Iris pigment epithelial cell (primary cell): Measurements from ENCODE around the gene DAP.
A peak's percentile ranks its signal among the peaks of the same experiment; 100 is the strongest.

Experiments used
- DNase-seq: peaks from one replicate; pipeline ENCODE4 v3.0.0-alpha.2; 2011; ENCODE audit warnings: low read depth

The DAP gene

GRCh38 chr5:10689391-10690081, 71.5 kb downstream of the DAP start:
- peak; percentile 78 for DNase-seq

DNA sequence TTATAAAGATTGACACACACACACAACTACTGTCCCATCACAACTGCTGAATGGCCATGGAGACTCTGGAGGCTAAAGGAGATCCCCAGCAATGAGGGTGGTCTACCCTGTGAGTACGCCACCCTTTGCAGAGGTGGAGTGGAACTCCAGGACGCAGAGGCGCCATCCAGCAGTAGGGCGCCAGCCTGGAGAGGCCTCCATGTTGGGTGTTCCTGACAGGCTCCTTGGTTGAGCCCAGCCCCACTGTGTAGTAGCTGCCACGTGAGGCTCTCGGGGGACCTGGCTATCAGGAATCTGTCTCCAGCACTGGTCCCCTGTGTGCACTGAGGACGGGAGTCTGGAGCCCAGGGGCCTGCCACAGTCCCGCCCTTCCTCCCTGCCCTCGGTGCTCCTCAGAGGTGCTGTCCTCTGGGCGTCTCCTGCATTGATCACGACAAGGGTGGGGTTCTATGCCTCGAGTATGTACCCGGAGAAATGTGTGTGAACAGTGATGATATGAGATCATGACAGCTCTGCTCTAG, 72.3 kb downstream of the DAP start:
- DNase-seq = no peak

GRCh38 chr5:10686890-10687289, 74.1 kb downstream of the DAP start:
- no peak for DNase-seq

- DNase-seq = no peak
Observed at GRCh38 chr5:10685115-10685521, 75.9 kb downstream of the DAP start.

DNA sequence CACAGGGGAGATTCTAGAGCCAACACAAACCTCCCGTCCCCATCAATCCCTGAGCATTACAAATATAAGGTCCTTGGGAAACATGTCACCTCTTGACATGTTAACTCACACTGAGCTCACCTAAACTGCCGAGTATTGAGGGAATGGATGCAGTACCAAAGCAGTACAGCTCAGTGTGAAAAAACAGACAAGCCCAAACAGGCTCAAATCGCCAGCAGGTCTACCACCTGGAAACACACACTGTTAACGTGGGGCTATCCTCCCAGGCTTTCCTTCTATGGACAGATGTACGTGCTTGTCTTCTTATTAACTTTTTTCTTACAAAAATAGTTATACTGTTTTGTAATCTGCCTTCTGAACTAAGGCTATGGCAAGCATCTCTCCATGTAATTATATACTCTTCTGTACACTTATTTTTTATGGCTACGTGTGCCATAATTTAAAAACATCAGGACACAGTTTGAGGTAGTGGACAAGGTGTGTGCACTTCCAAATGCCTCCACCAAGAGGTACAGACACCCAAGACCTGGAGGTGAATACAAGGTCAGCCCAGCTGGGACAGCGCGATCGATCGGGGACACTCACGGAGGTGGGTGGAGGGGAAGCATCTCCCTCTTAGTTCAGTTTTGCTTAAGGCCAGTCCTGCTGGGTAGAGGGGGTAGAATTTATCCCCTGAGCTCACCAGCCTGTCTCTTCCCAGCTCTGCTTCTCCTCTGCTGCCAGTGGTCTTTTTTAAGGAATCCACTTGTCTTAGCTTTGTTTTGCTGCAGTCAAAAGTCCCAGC, 76.5 kb downstream of the DAP start:
- DNase-seq = no peak

- no peak for DNase-seq
Observed at GRCh38 chr5:10682801-10683525, 78.1 kb downstream of the DAP start.

DNA sequence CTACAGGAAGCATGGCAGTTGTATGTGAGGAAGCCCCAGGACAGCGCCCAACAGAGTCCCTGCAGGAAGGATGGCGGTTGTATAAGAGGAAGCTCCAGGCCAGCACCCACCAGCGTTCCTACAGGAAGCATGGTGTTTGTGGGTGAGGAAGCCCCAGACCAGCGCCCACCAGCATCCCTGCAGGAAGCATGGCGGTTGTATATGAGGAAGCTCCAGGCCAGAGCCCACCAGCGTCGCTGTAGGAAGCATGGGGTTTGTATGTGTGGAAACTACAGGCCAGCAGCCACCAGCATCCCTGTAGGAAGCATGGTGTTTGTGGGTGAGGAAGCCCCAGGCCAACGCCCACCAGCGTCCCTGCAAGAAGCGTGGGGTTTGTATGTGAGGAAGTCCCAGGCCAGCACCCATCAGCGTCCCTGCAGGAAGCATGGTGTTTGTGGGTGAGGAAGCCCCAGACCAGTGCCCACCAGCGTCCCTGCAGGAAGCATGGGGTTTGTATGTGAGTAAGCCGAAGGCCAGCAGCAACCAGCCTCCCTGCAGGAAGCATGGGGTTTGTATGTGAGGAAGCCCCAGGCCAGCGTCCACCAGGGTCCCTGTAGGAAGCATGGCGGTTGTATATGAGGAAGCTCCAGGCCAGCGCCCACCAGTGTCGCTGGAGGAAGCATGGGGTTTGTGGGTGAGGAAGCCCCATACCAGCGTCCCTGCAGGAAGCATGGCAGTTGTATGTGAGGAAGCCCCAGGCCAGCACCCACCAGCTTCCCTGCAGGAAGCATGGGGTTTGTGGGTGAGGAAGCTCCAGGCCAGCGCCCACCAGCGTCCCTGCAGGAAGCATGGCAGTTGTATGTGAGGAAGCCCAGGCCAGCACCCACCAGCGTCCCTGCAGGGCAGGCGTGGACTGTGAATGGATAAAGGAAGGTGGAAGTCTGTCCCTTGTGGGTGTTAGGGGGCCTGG, 79.0 kb downstream of the DAP start:
- no peak for DNase-seq

DNA sequence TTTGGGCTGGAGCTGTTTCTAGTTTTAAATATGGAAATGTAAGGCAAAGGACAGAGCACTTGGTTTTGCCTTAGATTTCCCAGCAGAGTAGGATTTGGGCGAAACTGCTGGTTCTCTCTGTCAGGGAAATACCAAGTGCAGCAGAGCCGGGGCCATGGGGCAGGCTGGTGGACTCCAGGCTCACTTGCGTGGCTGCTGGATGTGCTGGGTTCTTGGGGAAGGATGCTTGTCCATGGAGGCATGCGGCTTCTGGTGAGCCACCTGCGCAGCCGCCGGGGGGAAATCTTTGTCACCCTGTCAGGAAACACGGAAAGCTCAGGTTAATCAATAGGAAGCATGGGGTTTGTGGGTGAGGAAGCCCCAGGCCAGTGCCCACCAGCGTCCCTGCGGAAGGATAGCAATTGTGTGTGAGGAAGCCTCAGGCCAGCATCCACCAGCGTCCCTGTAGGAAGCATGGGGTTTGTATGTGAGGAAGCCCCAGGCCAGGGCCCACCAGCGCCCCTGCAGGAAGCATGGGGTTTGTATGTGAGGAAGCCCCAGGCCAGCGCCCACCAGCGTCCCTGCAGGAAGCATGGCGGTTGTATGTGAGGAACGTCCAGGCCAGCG, 80.1 kb downstream of the DAP start:
- DNase-seq = no peak

DNA sequence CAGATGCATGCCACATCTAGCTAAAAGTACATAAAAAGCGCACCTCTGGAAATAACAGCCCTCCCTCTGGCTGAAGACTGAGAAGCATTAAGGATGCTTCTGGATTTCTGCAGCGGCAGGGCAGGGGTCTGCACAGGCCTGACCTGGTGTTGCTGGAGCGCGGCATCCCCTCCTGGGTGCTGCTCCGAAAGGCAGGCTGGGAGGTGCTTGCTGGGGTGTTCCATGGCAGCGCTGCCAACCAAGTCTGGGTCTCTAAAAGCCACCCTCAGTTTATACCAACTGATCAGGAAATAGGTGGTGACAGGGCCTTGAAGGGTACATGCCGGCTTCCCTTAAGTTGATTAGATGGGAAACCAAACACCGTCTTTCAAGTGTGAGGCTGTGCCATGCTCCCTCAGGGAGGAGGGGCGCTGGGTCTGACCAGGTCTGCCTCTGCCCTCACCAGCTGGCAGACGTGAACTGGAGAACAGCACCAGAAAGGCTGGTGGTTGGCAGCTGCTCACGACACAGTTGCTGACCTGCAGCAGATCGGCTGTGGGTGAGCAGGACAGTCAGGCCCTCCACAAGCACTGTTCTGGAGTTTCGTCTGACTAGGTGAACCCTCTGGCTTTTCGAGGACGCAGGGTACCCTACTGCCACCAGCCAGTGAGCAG, 81.6 kb downstream of the DAP start:
- DNase-seq = no peak

DNA sequence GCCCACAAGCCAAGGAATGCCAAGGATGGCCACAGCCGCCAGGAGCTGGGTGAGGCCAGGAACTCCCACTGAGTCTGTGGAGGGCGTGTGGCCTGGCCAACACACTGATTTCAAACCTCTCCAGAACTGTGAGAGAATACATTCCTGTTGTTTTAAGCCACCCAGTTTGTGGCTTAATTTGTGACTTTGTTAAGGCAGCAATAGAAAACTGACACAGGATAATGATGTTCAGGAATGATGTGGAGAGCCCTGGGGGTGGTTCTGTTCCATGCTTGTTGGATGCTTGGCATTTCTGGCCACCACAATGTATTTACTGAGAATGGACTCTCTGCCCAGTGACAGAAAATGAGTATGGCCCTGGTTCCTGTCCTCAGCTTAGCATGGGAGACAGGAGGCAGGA, 82.8 kb downstream of the DAP start:
- no peak for DNase-seq

DNA sequence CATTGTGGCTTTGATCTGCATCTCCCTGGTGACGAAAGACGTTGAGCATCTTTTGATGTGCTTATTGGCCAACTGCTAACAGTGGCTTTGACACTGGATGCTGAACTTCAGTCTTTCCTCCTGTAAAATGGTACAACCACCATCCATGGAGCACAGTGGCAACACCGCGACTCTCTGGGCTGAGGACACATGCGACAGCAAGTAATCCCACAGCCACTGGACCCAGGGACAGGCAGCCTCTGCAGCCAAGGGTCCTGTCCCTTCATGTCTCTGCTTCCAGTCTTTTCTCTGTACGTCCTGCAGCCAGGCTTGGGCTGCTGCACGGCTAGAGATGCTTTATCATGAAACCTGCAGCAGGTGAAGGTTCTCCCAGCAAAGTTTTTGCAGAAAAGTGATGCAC, 83.5 kb downstream of the DAP start:
- no peak for DNase-seq

GRCh38 chr5:10676946-10677345, 84.1 kb downstream of the DAP start:
- no peak for DNase-seq

DNA sequence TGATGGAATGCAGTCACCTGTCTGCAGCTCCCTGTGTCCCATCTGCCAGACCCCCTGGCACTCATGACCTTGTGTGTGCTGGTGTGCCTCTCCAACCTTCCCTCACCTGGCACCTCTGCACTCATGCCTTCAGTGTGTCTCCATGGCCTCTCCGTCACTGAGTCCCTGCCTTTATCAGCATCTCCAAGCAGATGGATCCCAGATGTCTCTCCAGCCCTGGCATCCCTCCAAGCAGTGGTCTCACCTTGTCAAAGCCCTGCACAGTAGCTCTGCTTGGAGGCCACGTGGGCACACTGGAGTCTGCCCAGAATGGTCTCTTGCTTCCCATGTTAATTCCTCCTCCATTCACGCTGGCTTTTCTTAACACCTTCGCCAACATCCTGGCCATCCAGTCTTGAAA, 84.8 kb downstream of the DAP start:
- DNase-seq = no peak

- no peak for DNase-seq
Observed at GRCh38 chr5:10675177-10675700, 85.8 kb downstream of the DAP start.

DNA sequence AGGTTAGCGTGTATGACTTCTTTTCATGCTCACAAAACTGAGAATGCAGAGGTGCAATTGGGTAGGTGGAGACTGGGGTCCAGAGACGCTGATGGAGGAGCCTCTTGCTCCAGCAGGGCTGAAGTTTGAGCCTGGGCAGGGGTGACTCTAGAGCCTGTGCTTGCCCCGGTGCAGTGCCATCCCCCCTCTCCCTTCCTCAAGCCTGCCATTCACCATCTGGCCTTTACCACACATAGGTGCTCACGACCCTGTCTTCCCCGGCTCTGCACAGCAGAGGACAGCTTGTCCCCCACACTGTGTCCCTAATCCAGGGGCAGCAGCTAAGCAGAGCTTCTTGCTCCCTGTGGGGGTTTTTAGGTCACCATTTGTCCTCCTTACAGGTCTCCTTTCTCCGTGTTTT, 86.5 kb downstream of the DAP start:
- DNase-seq = no peak

DNA sequence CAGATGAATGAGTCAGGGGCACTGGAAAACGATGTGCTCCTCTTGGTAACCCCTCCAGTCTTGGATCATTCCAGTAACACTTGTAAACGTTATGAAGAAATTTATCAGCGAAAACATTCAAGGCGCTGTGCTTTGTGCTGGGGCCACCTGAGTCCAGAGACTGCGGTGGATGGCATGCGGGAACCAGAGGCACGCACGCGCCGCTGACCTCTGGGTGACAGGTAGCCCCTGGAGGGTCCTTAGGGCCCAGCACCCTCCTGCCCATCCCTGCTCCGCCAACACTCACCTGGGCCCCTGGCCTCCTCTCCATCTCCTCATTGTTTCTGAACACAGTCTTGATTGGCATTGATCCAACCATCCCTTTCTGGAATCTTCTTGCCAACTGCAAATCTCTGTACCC, 86.9 kb downstream of the DAP start:
- DNase-seq = no peak

- DNase-seq = no peak
Observed at GRCh38 chr5:10673407-10673806, 87.6 kb downstream of the DAP start.

DNA sequence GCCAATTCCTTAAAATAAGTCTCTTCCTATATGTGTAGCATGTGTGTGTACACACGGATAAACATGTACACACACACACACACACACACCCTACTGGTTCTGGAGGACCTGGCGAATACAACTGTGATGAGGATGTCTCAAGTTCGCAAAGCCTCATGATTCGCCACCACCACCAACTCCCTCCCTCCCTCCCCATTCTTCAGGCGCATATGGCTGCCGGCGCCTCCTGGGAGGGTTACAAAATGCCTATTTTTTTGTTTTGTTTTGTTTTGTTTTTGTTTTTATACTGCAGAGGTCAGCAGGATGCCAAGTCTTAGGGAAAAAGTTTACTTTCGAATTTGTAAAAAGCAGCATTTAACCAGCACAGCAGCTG, 88.0 kb downstream of the DAP start:
- no peak for DNase-seq

DNA sequence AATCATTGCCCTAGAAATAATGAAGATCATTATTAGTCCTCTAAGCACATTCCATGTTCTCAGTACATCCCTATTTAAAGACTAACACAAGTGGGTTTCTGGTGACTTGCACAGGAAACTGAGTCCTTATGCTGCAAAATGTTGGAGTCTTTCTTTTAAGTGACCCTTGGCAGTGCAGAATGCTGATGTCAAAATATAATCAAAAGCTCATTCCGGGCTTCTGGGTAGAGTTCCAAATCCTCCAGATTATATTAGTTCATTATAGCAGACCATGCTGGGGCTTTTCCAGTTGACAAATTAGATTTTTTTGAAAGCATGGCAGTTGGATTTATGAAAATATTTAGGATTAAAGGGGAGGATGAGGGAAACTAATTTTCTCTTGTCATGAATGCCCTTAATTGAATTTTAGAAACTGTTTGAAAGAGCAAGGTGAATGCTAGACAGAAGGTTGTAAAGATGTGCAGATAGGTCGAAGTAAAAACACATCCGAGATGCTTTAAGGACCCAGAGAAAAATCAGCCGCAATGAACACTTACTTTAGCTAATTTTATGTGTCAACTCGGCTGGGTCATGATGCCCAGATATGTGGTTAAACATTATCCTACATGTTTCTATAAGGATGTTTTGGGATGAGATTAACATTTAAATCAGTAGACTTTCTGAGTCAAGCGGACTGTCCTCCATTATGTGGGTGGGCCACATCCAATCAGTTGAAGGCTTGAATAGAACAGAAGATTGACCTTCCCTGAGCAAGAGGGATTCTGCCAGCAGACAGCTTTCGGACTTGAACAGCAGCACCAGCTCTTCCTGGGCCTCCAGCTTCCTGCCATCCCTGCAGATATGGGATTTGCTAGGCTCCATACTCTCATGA, 88.7 kb downstream of the DAP start:
- DNase-seq = no peak
